Embryonic facial prominence (tissue), 1 donor: ENCODE data around the gene KLHL29.

ENCODE experiments used
- DNase-seq: peaks from one replicate; pipeline ENCODE4 v3.0.0-alpha.2; 2016; ENCODE audit errors: extremely low spot score

KLHL29 gene

DNA sequence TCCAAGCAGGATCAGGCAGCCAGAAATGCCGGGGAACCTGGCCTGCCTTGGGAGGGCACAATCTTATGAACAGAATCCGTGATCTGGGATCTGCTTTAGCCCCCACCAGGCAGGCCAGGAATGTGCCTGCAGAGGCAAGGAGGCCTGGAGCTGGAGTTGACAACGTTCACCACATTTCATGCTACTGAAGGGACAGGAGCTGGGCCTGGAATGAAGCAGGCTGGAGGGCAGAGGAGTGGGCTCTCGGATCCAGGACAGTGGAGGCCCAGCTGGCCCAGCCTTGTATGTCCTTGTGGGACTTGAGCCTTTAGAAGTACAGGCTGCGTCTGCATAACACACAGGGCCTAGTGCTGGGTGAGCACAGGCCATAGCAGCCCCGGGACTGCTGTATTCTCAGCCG lies 91.8 kb downstream of the KLHL29 start:
- DNase-seq: no peak

DNA sequence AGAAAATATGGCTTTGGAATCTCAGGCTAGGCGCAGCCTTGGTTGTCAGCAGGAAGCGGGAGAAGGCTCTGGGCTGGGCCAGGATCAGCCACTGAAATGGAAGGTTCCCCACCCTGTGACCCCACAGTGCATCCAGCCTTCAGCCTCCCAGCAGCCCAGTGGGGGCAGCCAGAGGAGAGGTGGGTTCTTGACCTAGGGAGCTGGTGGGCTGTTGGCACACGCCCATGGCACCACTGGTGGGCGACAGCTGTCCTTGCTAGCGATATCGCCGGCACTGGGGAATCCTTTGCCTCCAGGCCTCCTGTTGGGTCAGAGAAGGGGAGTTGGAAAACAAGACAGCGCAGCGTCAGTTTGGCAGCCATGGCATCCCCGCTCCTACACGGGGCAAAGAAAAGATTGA lies 92.4 kb downstream of the KLHL29 start:
- DNase-seq: no peak

DNA sequence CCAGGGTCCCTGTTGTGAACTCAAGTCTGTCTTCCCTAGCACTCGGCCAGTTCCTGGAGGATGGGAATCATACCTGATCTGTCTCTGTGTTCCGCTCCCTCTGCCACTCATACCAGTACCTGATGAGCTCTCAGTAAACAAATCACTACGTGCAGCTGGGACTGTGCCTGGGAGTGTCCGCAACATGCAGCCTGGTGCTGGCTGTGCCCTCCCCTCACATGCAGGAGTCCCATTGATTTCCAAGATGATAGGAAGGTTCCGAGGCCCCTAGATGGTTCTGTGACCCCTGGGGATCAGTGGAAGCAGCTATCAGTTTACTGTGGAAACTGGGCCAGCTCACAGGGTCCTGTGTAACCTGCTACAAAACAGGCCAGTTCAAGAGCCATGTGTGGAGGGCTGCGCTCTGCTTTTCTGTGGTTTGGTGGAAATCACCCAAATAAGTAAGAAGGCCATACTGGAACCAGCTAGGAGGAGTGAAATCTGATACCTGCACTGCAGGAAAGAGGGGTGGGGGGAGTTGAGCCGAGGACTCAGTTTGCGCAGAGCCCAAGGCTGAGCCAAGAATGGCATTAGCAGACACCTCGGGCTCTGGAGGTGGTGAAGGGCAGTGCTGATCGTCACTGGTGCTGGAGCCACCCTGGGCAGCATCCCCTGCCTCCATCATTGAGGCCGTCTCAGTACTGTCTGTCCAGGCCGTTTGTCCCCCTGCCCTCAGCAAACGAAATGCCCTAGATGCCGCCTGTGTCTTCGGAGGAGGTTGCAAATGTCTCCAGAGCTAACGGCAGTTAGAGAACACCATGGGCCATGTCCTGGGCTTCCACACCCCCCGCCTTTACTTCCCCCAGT lies 93.3 kb downstream of the KLHL29 start:
- no peak for DNase-seq

DNA sequence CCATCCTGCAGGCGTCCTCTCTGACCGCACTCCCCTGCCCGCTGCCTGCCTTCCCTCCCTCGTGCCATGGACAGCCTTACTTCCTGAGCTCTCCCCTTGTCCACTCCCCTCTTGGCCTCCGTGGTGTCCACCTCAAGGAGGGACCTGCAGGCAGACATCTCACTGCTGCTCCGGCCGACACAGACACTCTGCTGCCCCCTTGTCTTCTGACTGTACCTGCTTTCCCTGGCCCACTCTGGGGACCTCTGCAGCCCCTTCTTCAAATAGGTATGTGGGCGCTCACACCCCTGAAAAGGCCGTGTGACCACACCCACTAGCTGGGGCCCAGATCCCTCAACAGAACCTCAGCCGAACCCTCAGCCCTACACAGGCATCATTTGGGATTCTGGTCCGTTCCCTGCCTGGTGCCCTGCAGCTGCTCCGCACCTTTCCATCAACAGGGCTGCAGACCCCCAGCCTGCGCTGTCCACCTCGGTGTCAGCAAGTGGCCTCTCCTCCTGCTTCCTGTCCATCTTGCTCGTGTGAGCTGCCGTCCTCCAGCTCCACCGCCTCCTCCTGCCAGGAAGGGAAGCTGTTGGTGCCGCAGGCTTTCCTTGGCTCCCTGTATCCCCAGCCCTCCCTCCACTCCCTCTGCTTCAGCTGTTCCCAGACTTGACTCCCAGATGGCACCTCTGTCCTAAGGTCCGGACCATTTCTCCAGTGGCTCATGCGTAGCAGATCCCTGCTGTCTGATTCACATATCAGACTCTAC lies 94.1 kb downstream of the KLHL29 start:
- DNase-seq: no peak

DNA sequence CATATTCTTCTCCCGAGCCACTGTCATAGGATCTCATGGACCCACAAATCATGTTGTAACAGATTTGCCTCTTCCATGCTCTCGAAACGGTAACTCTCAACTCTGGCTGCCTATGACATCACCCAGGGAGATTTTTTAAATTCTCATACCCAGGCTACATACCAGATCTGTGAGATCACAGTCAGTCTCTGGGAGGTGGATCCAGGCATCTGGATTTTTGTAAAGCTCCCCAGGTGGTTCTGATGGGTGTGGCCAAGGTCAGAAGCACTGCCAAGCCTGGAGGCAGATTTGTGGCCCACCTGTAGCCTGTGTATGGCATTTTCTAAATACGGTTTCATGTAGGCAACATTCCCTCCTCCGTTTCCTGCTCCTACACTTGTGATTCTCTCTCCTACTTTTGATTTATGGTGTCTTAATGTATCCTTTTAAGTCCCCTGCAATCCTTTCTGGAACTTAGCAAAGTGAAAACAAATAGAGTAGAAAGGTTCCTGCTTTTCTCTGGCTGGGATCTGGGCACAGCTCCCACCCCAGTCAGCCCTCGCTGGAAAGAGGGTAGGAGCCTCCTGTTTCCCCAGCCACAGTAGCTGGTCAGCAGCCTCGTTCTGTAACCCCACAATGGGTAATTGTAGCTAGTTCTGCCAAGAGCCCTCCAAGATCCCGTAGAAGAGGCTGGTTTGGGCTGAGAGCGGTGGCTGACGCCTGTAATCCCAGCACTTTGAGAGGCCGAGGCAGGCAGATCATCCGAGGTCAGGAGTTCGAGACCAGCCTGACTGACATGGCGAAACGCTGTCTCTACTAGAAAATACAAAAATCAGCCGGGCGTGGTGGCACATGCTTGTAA lies 96.2 kb downstream of the KLHL29 start:
- peak; percentile 64 for DNase-seq

DNA sequence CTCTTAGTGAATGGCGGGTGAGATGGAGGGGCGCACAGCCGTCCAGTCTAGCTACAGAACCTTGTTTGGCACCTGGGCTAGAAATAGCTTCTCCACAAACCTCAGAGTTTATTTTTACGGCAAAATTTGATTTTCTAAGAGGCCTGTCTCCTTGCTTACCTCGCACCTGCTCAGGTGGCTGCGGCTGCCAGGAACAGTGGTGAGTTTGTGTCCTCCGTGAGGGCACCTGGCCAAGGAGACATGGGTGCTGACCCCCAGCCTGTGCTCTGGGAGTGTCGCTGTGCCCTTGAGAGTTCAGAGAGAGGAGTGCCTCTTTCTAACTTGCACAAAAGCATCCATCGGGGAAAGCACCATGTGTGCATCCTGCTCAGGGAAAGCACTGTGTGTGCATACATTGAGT lies 97.2 kb downstream of the KLHL29 start:
- DNase-seq: no peak

DNA sequence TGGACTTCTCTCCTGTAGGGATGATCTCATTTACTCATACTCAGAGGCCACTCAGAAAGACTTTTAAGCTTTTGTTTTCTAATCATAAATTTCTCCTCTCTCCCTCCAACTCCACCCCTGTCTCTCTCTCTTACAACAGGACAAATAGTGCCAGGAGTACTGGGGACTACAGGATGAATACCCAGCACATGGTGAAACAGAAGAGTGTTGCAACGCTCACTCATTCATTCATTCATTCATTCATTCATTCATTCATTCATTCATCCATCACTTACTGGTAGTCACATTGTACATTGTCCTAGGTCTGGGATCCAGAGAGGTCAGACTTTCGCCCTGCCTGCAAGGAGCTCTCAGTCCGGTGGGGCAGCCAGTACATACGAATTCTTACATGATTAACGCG lies 97.6 kb downstream of the KLHL29 start:
- DNase-seq: no peak

DNA sequence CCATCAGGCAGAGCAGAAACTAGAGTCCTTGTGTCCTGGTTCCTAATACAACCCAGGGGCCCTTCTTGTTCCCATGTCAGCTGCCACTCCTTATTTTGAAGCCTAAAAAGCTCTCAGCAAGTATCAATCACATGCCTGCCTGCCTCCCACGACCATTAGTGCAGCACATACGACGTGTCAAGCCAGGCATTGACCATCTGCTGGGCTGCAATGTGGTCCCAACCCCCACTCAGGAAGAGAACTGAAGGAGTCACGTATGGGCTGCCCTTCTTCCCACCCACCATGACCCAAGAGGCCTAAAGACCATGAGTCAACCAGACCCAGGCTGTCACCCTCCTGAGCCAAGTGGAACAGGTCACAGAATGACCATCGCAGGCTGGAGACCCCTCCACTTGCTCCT lies 98.8 kb downstream of the KLHL29 start:
- no peak for DNase-seq

DNA sequence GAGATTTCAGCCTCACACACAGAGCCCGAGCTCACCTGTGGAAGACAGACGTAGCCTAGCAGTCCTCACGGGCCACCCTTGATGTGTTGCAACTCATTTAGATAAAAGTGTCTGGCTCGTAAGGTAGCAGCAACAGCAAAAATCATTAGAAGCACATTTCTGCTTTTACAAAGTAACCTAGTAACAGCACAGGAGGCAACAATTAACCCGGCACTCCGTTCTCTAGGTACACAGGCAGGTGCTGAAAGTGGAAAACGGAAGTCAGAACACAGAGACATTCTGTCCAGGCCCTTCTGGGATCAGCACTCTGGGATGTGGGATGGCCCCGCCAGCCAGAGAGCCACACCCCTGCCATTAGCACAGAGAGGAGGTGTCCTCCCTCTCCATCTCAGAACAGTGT lies 99.3 kb downstream of the KLHL29 start:
- DNase-seq: no peak

DNA sequence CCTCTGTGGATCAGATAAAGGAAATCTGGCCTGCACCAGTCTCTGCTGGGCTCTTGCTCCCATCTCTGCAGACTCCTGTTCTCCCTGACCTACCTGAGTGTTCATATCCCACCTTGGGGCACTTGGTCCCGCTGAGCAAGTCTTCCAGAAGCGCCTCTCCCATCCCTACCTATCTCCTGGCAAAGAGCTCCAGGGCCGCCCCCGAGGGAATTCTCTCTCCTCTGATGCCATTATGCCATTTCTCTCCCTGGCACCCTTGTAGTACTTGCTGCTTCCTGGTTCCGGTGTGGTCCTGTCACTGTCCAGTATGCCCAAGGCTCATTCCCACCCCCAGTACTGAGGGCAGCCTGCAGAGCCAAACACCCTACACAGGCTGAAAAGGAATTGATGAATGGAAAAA lies 99.8 kb downstream of the KLHL29 start:
- no peak for DNase-seq

DNA sequence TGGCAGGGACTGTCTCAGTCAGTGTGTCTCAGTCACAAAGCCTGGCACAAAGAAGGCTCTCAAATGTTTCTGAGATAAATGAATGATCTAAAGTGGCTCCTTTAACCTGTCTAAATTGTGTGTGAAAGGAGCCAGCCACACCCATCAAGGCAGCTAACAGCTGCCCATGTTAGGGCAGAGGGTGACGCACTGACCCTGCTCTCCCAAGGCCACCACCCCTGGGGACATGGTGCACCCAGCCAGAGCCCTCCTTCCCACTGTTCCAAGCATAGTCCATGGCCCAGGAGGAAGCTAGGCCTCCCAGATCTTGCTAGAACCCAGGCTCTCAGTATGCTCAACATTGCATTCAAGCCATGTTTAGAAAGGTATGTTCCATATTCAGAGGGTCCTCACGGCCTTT lies 100.3 kb downstream of the KLHL29 start:
- no peak for DNase-seq

DNA sequence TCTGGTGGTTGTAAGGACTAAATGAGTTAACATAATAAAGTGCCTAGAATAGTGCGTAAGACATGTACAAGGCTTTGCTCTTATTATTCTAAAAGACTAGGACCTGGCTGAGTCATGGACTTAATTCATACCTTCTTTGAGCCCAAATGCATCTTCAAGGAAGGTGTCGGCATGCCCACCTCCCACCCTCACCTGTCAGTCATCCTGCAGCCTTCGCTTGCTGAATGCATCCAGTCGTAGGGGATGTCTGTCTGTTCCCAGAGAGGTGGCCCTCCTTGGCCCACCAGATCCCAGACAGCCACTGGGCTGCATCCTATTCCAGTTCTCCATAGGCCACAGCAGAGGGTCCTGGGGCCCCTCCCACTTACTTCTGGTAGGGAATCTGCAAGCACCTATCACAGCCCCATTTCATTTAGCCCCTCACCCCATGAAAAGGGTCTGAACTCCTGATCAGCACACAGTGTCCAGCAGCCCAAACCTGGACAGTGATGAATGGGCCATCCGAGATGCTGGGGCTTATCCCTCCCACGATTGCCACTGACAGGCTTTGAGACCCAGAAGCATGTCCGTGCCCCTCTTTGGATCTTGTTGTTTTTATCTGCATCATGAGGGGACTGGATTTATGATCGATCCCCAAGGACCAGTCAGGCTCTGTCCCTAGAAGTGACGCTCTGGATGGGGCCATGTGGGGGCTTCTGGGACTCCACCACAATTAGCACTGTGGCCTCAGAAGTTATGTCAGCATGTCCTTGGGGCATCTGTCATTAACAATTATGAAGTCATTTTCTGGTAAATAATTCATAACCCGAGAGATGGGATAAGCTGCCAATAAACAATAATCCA lies 101.1 kb downstream of the KLHL29 start:
- DNase-seq: no peak

DNA sequence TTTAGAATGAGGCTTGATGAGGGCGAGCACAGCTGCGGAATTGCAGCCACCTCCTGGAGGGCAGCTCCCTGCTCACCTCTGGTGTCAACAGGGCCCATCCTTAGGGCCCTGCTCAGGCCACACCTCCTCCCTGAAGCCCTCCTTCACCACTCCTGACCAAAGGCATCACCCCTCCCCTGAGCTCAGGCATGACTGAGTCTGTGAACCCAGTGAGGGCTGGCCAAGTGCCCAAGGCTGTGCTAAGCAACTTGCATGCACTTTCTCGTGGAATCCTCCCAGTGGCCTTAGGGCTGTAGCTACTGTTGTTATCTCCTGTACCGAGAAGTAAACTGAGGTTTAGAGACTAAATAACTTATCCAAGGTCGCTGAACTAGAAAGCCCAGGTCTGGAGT lies 101.7 kb downstream of the KLHL29 start:
- no peak for DNase-seq

DNA sequence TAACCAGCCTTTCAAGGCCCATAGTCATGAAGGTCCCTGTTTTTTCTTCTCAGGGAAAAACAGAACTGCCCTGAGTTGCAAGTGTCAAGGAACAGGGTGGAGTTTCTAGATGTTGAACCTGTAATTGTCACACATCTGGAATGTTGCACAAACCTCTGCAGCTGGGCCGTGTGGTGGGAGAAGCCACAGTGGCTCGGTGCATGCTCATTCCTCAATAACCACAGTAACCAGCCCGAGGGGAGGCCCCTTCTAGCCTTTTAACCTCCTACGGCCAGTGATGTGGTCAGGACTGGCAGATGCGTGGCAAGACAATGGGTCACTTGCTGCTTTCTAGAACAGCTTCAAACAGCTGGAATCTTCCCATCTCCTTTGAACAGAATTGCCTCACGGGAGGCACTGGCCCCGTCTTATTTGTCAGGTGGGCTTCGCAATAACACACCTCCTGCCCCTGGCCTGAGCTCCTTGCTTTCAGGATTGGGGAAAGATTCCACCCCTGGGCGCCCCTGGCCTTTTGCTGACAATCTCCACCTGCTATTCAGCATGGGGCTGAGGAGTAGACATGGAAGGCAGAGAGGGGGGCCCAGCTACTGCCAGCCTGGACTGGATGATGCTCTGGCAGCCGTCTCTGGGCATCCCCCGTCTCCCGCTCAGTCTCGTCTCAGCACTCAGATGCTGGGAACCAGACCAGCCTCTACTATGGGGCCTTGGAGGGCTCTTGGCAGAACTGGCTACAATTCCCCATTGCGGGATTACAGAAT lies 102.9 kb downstream of the KLHL29 start:
- no peak for DNase-seq

DNA sequence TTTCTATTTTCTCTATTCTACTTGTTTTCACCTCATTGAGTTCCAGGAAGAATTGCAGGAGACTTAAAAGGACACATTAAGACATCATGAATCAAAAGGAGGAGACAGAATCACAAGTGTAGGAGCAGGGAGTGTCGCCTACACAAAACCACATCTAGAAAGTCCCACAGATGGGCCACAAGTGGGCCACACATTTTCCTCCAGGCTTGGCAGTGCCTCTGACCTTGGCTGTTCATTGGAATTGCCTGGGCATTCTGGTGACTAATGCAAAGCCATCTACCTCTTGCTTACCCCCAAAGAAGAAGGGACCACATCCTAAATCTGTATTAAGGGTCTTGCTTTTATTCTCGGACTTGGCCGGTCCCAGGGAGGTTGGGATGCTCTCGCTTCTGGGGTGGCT lies 103.6 kb downstream of the KLHL29 start:
- no peak for DNase-seq

DNA sequence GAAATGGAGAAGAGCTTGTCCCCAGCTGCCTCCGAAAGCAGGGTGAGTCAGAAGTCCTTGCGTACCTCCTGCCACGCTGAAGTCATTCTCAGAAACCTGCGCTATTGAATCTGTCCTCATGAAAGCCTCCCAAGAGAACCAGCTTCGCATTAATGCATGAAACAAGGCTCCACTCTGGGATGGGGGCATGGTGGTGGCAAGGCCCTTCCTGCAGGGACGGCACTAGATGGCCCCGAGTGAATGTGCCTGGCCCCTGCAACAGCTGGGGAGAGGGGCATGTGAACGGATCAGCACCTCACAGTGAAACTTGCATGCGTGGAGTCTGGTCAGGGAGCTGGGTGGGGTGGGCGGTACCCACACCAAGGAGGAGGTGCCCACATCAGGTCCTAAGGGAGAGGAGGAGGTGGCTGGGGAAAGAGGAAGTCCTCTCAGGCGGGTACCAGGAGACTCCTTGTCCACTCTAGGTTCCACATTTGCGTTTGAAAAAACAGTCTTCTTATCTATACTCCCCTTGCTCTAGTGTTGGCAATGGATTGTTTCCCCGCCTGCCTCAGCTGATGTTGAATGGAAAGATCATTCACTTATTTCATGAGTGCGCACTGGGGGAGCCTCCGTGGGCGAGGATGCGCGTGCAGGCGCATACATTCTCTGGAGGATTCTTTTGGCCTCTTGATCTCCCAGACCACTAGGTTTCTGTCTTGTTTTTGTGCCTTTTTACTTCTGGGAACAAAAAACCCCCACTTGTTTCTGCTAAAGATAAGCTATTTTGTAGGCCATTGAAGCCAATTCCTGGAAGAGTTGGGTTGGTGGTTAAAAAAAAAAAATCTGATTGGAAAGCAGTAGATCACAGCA lies 104.7 kb downstream of the KLHL29 start:
- DNase-seq: no peak

DNA sequence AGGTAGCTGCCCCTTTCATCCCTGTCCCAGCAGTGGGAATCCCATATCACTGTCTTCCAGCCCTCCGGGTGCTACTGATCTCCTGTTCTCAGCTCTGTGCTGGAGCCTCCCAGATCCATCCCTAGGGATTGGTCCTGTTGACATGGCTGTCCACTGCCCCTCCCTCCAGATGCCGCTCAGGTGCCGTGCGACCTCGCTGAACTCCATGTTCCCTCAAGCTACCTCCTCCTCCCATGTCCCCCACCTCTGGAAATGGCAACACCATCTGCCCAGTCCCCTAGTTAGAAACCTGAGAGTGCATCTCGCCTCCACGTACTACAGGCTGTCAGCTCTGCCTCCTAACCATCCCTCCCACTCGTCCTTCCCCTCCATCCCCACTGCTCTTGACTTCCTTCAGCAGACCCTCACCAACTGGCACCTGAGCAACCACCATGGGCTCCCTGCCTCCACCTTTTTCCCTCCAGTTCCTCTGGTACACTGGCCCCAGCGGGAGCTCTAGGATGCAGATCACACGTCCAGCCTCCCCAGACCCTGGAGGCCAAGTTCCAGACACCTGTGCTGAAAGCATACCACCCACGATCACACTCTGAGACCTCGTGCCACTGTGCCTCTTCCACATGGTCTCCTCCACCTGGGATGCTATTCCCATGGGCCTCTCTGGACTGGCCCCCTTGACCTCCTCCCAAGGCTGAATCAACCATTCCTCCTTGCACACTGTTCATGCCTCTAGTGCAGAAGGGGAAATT lies 106.8 kb downstream of the KLHL29 start:
- no peak for DNase-seq

DNA sequence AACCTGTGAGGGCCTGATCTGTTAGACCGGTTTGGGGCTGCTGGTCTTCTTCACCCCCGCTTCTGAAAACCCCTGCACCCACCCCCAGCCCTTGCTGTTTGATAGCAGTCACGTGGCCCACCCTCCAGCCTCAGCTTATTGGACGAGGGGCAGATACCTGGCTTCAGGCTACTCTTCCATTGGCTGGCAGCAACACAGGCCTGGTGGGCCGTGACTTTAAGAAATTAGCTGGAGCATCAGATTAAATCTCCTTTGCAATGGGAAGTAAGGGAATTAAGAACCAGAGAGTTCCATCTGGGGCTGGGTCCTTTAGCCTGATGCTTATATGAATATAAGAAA lies 107.3 kb downstream of the KLHL29 start:
- DNase-seq: no peak

DNA sequence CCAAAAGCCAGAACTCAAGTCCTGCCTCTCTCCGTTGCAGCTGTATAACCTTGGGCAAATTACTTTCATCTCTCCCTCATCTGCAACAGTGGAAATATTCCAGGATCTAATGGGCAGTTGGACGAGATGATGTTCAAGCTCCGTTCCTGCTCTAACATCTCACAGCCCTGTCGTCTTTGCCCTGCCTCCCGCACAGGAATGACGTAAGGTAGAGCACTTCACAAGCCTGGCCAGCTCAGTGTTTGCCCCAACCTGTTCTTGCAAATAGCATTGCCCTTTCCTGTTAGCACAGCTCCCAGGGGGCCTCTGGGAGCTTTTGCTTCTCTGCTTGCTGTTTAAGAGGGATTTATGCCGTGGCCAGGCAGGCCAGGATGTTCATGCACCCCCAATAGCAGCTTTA lies 107.9 kb downstream of the KLHL29 start:
- no peak for DNase-seq
